HG02623 (cell line): ENCODE data around the gene GHDC.
"Not testable (repeated sequence)": the region's sequence is repeated elsewhere in the genome, so short reads cannot be mapped to it uniquely, and the experiment has no call there.

Experiments
- ATAC-seq: cut with Tn5 transposase; IDR thresholded peaks from one replicate; pipeline ENCODE4 v1.9.1; 2021; ENCODE audit warnings: moderate library complexity; ENCODE audit not compliant: unreplicated experiment

The GHDC gene

DNA sequence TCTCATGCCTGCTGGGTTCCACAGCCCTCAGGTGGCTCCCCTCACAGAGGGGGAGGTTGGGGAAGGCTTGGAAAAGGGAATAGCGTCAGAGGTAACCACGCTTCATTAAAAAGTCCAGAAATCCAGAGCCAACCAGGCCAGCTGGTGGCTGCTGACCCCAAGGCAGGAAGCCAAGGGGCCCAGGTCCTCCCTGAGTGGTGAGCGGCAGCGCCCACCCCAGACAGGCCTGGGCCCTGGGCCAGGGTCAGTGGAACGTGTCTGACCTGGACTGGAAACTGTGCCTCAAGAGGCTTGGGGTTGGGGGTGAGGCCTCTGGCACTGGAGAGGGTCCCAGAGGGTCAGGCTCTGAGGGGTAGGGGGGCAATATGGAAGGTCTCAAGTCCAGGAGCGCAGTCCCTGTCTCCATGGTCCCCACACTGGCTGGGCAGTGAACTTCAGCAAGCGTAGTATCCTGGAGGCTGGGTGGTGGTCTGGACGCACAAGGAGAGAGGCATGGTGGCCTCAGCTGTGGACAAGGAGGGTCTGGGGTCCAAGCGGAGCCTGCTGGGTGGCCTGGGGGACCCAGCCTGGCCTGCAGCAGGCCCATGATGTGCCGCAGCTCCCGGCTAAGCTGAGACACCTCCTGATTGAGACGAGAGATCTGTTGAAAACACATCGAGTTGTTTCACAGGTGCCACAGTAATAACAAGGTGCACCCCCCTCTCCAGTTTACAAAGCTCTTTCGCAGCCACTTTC is 34.3 kb downstream of the GHDC start:
- no peak for ATAC-seq

DNA sequence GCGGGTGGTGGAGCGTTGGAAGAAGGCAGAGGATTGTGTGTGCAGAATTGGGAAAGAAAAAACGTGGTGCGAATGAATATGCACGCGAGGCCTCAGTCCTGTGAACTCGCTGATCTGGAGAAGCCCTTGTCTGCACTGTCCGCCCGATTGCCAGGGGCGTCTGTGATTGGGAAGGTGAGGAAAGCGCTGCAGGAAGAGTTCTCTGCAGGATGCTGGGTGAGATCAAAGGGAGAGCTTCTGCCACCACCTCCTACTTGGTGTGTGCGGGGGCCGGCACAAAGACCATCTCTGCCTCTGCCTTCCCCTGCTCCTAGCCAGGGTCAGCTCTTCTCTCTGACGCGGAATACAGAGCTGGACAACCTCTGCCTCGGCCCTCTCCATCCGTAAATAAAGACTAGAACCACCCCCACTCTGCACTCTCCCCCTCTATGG is 38.7 kb downstream of the GHDC start:
- ATAC-seq, result no peak

DNA sequence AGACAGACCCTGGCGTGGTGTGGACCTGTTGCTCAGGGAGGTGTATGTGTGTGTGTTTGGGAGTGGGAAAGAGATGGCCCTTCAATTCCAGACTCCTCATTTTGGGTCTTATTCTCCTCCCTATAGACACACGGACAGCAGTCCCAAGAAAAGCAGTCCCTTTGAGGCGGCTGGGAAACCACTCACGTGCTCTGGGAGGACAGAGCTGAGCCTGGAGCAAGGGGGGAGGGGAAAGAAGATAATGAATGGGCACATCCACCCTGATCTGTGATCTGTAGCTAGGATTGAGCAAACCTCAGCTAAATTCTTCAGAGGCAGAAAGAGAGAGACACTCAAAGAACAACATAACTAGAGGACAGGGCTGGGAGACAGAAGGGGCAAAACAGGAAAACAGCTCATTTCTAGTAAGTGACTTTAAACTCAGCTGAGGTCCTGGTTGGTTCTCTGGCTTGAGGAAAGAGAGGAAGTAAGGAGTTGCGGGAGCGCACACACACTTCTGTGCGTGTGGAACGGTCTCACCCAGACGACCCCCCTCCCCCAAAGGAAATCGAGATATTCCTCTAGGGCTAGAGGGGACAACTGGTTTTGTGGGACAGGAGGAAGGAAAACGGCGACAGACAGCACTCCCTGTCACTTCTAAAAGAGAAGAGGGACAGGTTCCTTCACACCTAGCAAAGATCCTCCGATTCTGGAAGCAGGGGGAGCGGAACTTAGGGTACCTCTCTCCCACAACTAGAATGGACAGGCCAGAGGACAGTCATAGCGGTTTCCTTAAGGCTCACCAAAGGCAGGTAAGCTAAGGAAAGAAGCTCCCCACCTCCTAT is 40.2 kb downstream of the GHDC start:
- ATAC-seq, result no peak

DNA sequence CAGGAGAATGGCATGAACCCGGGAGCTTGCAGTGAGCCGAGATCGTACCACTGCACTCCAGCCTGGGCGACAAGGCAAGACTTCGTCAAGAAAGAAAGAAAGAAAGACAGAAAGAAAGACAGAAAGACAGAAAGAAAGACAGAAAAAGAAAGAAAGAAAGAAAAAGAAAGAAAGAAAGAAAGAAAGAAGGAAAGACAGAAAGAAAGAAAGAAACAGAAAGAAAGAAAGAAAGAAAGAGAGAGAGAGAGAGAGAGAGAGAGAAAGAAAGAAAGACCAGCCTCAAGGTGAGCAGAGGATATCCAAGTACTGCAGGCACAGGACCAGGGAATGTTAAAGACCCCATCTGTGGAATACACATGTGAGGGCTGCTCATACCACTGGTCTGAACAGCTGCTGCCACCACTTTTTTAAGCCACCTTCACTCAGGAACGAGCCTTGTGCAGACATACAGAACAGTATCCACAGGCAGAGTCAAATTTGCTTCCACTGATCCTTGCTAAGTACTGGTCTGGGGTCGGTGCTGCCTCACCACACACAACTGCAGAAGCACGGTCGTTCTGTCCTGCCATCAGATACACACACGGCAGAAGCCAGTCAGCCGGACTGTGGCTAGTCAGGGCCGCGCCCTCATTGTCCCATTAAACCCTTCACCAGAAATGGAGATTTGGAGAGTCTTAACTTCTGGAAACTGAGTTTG is 47.2 kb downstream of the GHDC start:
- ATAC-seq, result no peak

DNA sequence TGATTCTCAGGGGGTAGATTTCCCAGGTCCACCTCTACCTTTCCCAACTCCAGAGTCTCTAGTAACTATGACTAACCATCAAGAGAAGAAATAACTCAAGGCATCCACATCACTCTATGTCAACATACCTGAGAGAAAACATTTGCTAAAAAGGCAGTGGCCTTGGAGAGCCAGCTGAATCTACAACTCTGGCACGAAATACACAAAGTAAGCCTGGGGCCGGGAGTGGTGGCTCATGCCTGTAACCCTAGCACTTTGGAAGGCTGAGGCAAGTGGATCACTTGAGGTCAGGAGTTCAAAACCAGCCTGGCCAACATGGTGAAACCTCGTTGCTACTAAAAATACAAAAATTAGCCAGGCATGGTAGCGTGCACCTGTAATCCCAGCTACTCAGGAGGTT is 51.2 kb downstream of the GHDC start:
- ATAC-seq, result not testable (repeated sequence)

DNA sequence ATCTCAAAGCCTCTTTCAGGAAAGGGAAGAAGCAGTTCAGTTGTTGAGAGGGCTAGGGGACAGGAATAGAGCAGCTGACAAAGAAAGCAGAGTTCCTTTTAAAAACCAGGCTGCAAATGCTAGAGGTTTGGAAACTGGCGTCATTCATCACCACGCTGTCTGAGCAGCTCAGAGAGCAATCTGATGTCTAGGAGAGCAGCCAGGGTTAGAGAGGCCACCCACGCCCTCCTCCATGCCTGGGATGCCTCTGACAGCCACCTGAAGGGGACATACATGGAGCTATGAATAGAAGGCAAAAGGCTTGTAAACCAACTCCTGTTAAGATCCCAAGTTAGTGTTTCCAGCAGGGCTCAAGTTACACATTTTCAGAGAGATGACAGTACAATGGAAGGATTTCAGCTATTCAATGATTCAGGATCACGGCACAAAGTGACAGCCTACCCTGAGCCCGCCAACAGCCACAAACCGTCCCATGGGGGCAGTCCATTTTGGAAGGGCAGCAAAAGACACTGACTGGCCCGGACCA is 51.9 kb downstream of the GHDC start:
- no peak for ATAC-seq

DNA sequence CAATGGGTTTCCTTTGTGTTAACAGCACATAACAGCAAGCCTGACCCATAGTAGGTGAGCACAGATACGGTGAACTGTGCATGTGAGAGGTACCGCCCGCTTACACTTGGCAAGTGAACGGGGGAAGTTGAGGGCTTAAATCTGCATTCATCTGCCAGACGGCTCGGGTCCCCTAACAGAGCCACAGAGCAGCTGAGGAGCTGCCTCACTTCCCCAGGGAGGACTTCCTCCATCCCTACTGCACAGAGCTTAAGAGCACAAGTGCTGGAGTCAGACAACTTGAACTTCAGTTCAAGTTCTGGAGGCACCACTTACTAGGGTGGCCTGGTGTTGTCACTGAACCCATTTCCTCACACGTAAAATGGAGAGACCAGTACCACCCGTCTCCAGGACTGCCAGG is 52.9 kb downstream of the GHDC start:
- no peak for ATAC-seq

DNA sequence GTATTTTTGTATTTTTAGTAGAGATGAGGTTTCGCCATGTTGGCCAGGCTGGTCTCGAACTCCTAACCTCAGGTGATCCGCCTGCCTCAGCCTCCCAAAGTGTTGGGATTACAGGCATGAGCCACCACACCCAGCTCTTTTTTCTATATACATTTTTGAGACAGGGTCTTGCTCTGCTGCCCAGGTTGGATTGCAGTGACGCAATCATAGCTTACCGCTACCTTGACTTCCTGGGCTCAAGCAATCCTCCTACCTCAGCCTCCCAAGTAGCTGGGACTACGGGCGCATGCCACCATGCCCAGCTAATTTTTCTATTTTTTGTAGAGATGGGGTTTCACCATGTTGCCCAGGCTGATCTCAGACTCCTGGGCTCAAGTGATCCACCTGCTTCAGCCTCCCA is 53.6 kb downstream of the GHDC start:
- not testable (repeated sequence) for ATAC-seq
